Measurements from ENCODE around the gene TMEM125.

The TMEM125 gene

GRCh38 chr1:43296207-43296606 is 26.4 kb downstream of the TMEM125 start:
- DNase-seq, result no peak

GRCh38 chr1:43298055-43298454 is 28.3 kb downstream of the TMEM125 start:
- no peak for DNase-seq

- no peak for DNase-seq
Observed at GRCh38 chr1:43299101-43299500, 29.3 kb downstream of the TMEM125 start.

- DNase-seq, result no peak
Observed at GRCh38 chr1:43300378-43301094, 30.8 kb downstream of the TMEM125 start, which contains the start of gene TIE1. TIE1 (plus strand) TSS chr1:43300982; CDS start chr1:43301072, 90 bp downstream.

- no peak for DNase-seq
Observed at GRCh38 chr1:43302201-43302600, 32.4 kb downstream of the TMEM125 start.

GRCh38 chr1:43302721-43303470 is 33.1 kb downstream of the TMEM125 start:
- DNase-seq, result no peak

GRCh38 chr1:43303471-43304313 is 33.9 kb downstream of the TMEM125 start:
- DNase-seq, result no peak

GRCh38 chr1:43304314-43304681 is 34.5 kb downstream of the TMEM125 start:
- DNase-seq, result no peak

GRCh38 chr1:43304771-43305300 is 35.1 kb downstream of the TMEM125 start:
- DNase-seq, result no peak

GRCh38 chr1:43305461-43305860 is 35.7 kb downstream of the TMEM125 start:
- no peak for DNase-seq

GRCh38 chr1:43305926-43306687 is 36.3 kb downstream of the TMEM125 start:
- DNase-seq, result no peak

GRCh38 chr1:43306688-43307457 is 37.1 kb downstream of the TMEM125 start:
- DNase-seq, result no peak

GRCh38 chr1:43307458-43308158 is 37.8 kb downstream of the TMEM125 start:
- DNase-seq, result no peak

GRCh38 chr1:43308635-43309404 is 39.0 kb downstream of the TMEM125 start:
- no peak for DNase-seq

- DNase-seq, result no peak
Observed at GRCh38 chr1:43309405-43310025, 39.7 kb downstream of the TMEM125 start.

GRCh38 chr1:43311521-43311920 is 41.7 kb downstream of the TMEM125 start:
- no peak for DNase-seq

GRCh38 chr1:43312212-43312623 is 42.4 kb downstream of the TMEM125 start:
- no peak for DNase-seq

GRCh38 chr1:43312663-43313515 is 43.1 kb downstream of the TMEM125 start:
- DNase-seq, result no peak

- DNase-seq, result no peak
Observed at GRCh38 chr1:43313771-43314170, 44.0 kb downstream of the TMEM125 start.

Data from activated CD4-positive, alpha-beta T cell treated with anti-CD3 and anti-CD28 coated beads for 4 hours (primary cell).